Panc1 (cell line): ENCODE results near the gene SMAP2. TPM values are rescaled to one million over a fixed set of nuclear protein-coding genes. Genes with fewer than 3 reads are reported as not detected.

ENCODE experiments used
- ATAC-seq: fragments of 200-7000 bp; cut with Tn5 transposase; 2 replicates; pipeline ENCODE4 v1.9.1; 2020; ENCODE audit warnings: mild to moderate bottlenecking, moderate library complexity
- BruUV-seq: library from RNA; stranded (reverse); fragments of 400-500 nt; replicated peaks from 2 replicates; lab custom pipeline; 2021; lab: Mats Ljungman, UMichigan
- CTCF ChIA-PET: fragments of 300-600 bp; sonication (Branson Sonifier 250); formaldehyde crosslinking; loops from one replicate; lab custom pipeline; 2022; ENCODE audit warnings: antibody characterized with exemption; lab: Charles Lee
- POLR2A ChIA-PET: fragments of 300-600 bp; sonication (Branson Sonifier 250); formaldehyde crosslinking; loops from one replicate; lab custom pipeline; 2022; ENCODE audit warnings: antibody characterized with exemption; lab: Charles Lee
- DNase-seq: peaks from one replicate; pipeline ENCODE4 v3.0.0-alpha.2; 2010; ENCODE audit warnings: low read depth, low spot score
- H3K27ac ChIP-seq: 2 replicates; pipeline ENCODE4 v1.5.1; 2011; ENCODE audit warnings: mild to moderate bottlenecking, low read length, inconsistent platforms
- H3K27me3 ChIP-seq: fragments of 200-500 bp; sonication (Bioruptor generic); 2 replicates; pipeline ENCODE4 v1.6.0; 2014; ENCODE audit warnings: low read length, inconsistent platforms; ENCODE audit not compliant: control insufficient read depth, insufficient read depth
- H3K36me3 ChIP-seq: fragments of 200-500 bp; sonication (Bioruptor generic); 2 replicates; pipeline ENCODE4 v1.5.1; 2014; ENCODE audit warnings: inconsistent platforms, mild to moderate bottlenecking, low read length, moderate library complexity; ENCODE audit not compliant: control insufficient read depth, insufficient read depth
- H3K4me1 ChIP-seq: 2 replicates; pipeline ENCODE4 v1.5.1; 2011; ENCODE audit warnings: inconsistent platforms, mild to moderate bottlenecking, low read length, moderate library complexity; ENCODE audit not compliant: control insufficient read depth, insufficient read depth
- H3K4me3 ChIP-seq, 2 experiments: 2 replicates each; pipeline ENCODE4 v1.5.1; 2011 to 2012; ENCODE audit warnings: low read depth in 2 of 2, low read length in 2 of 2, mild to moderate bottlenecking in 2 of 2, inconsistent platforms in 1 of 2, moderate library complexity in 1 of 2
- H3K9me3 ChIP-seq: fragments of 200-500 bp; sonication (Bioruptor generic); 2 replicates; pipeline ENCODE4 v1.5.1; 2014; ENCODE audit warnings: low read depth, mild to moderate bottlenecking, inconsistent platforms, low read length, moderate library complexity; ENCODE audit not compliant: control insufficient read depth, insufficient read depth
- CTCF ChIP-seq: fragments of 450-650 bp; IDR thresholded peaks from 2 replicates; pipeline ENCODE4 v1.5.1; 2017; ENCODE audit warnings: mild to moderate bottlenecking
- POLR2AphosphoS5 ChIP-seq: IDR thresholded peaks from 2 replicates; pipeline ENCODE4 v1.6.1; 2012; ENCODE audit warnings: mild to moderate bottlenecking, low read depth, low read length, moderate library complexity
- REST ChIP-seq, 2 experiments: IDR thresholded peaks; 2 replicates each; pipeline ENCODE4 v1.6.1; 2011 to 2012; ENCODE audit warnings: low read depth in 2 of 2, control low read depth in 1 of 2, low read length in 1 of 2, mild to moderate bottlenecking in 1 of 2, moderate library complexity in 1 of 2; ENCODE audit not compliant: insufficient read depth in 1 of 2
- SIN3A ChIP-seq: IDR thresholded peaks from 2 replicates; pipeline ENCODE4 v1.6.1; 2012; ENCODE audit warnings: low read depth, mild to moderate bottlenecking, low read length, moderate library complexity, borderline replicate concordance; ENCODE audit not compliant: insufficient read depth
- TCF7L2 ChIP-seq: IDR thresholded peaks from 2 replicates; pipeline ENCODE4 v1.6.1; 2011; ENCODE audit warnings: mild to moderate bottlenecking, low read depth, low read length, inconsistent platforms
- in situ Hi-C: cut with HindIII; loops from 2 replicates; pipeline ENCODE4 v1.10.0; 2016; ENCODE audit warnings: low sequenced_read_pairs, low pct_unique_long_range_greater_than_20kb
- intact Hi-C: fragments of 100-400 bp; cut with micrococcal nuclease; formaldehyde crosslinking; loops from one replicate; pipeline ENCODE4 v1.10.0; 2022; ENCODE audit not compliant: unreplicated experiment
- total RNA-seq: library from RNA; stranded (reverse); gene quantifications from one replicate; pipeline ENCODE4 v1.2.1, GENCODE V29; 2021; ENCODE audit not compliant: unreplicated experiment

SMAP2 gene
- total RNA-seq, 1 experiment from 2014 or later = 21.5 TPM

- Histone ChIP-seq H3K27ac (peak overlapping the region; percentile 73), H3K27me3 (no peaks in the 10 kb centered on the region), H3K9me3 (no peaks in the 10 kb centered on the region), H3K4me3 (peak overlapping the region in 1 of 2 experiments; percentile 12; a peak in 1 of 4 replicates), H3K4me1 (peaks cover 62% of the 10 kb centered on the region), H3K36me3 (no peaks in the 10 kb centered on the region)
- in situ Hi-C loops = no loop called here
- no TSS peak for BruUV-seq
- peak; percentile 51; the same call in 1 of the 2 replicates for ATAC-seq
- DNase-seq = no peak
- intact Hi-C loops = no loop called here
- CTCF ChIA-PET = no interaction called here
- TF ChIP-seq SIN3A (no peak), TCF7L2 (no peak), REST (IDR thresholded peaks at IDR 0.05; ENCODE audit: insufficient read depth in 1 of 2, low read depth in 2 of 2, low read length in 1 of 2) (no peak), CTCF (no peak), POLR2AphosphoS5 (no peak)
- POLR2A ChIA-PET = interaction anchor here (0.5 to 0.7 kb wide), 2 partner anchors 37 to 327 kb away, joined by 3 to 4 read pairs; no protein-coding TSS in a partner anchor
These were observed 10.9 kb downstream of the SMAP2 start for GRCh38 chr1:40384413-40384762.

GRCh38 chr1:40384887-40385286, 11.4 kb downstream of the SMAP2 start:
- peak overlapping the region; percentile 73 for H3K27ac ChIP-seq
- no peaks in the 10 kb centered on the region for H3K9me3 ChIP-seq
- POLR2A ChIA-PET = interaction anchor here (0.5 to 0.7 kb wide), 3 partner anchors 37 to 326 kb away, joined by 3 to 4 read pairs (median 3); no protein-coding TSS in a partner anchor
- DNase-seq (no peak), ATAC-seq (no peak)
- peaks cover 58% of the 10 kb centered on the region for H3K4me1 ChIP-seq
- no TSS peak for BruUV-seq
- no peaks in the 10 kb centered on the region for H3K27me3 ChIP-seq
- in situ Hi-C loops = no loop called here
- no peak for TF ChIP-seq TCF7L2
- TF ChIP-seq REST (IDR thresholded peaks at IDR 0.05; ENCODE audit: insufficient read depth in 1 of 2, low read depth in 2 of 2, low read length in 1 of 2) = no peak
- no peak for TF ChIP-seq CTCF
- no peak for TF ChIP-seq POLR2AphosphoS5
- TF ChIP-seq SIN3A = no peak
- H3K36me3 ChIP-seq = no peaks in the 10 kb centered on the region
- H3K4me3 ChIP-seq = no peak overlapping the region
- intact Hi-C loops = no loop called here
- CTCF ChIA-PET = interaction anchor here (0.7 to 1.9 kb wide), 2 partner anchors 70 to 251 kb away, joined by 4 to 5 read pairs; no protein-coding TSS in a partner anchor
